ENCODE results near the gene TRAF2. TPM values are rescaled to one million over a fixed set of nuclear protein-coding genes. Genes with fewer than 3 reads are reported as not detected.

Gene TRAF2
- total and polyA plus RNA-seq, 2 of the 8 experiments (the other 6 are each of a cell fraction or from before 2014, with no cell fraction given), result 26.9 to 50.2 TPM

GRCh38 chr9:136941231-136942111 lies 55.2 kb downstream of the TRAF2 start:
- no peak overlapping the region for H4K8ac ChIP-seq (ENCODE audit: extremely low read depth, insufficient read depth, low read length)
- H3K56ac ChIP-seq (replicated peaks; ENCODE audit: insufficient read length, low read depth, low read length), result no peak overlapping the region
- CTCF ChIA-PET (ENCODE audit: partially characterized antibody), result no interaction called here
- no peak overlapping the region for H3K14ac ChIP-seq (ENCODE audit: insufficient read length)
- POLR2A ChIA-PET (ENCODE audit: partially characterized antibody), result interaction anchor here (0.7 to 1.0 kb wide), 3 partner anchors 11 to 82 kb away, joined by 3 to 4 read pairs (median 3); no protein-coding TSS in a partner anchor
- H3K27ac ChIP-seq (ENCODE audit: low read depth, low read length), result no peak overlapping the region
- no peak overlapping the region for H2AK5ac ChIP-seq (ENCODE audit: low read depth, low read length)
- H3K4ac ChIP-seq (replicated peaks; ENCODE audit: insufficient read length, low read depth, low read length), result no peak overlapping the region
- no peak overlapping the region for H3K9ac ChIP-seq (replicated peaks in 1 of 4; ENCODE audit: extremely low read depth in 1 of 4, low read depth in 3 of 4, low read length in 3 of 4)
- peaks cover 5% of the 10 kb centered on the region; the same call in 1 of the 2 replicates for H3K23me2 ChIP-seq (ENCODE audit: low read depth, low read length)
- H4K5ac ChIP-seq (ENCODE audit: insufficient read length, low read depth, low read length), result no peak overlapping the region
- H2BK5ac ChIP-seq (ENCODE audit: low read depth, low read length), result no peak overlapping the region
- no peak overlapping the region for H2BK15ac ChIP-seq (ENCODE audit: low read length)
- DNase-seq (ENCODE audit: low read depth in 1 of 2, low spot score in 2 of 2), result no peak
- H3K23ac ChIP-seq (ENCODE audit: insufficient read length), result no peak overlapping the region
- peaks cover 7 to 32% of the 10 kb centered on the region in 2 experiments for H4K20me1 ChIP-seq (replicated peaks in 1 of 2; ENCODE audit: control insufficient read depth in 1 of 2, insufficient read depth in 2 of 2, low read length in 2 of 2)
- peaks cover 0 to 11% (median 7%) of the 10 kb centered on the region in 4 experiments; a peak in 5 of 7 replicates for H3K4me1 ChIP-seq (replicated peaks in 1 of 4; ENCODE audit: control insufficient read depth in 3 of 4, insufficient read depth in 4 of 4, low read length in 3 of 4)
- no peak overlapping the region for H2AFZ ChIP-seq (ENCODE audit: low read length)
- no peaks in the 10 kb centered on the region; the same call in 1 of the 2 replicates for H3K79me1 ChIP-seq (ENCODE audit: low read depth, low read length)
- H2BK120ac ChIP-seq (replicated peaks; ENCODE audit: low read depth, low read length), result no peak overlapping the region
- H2BK20ac ChIP-seq (ENCODE audit: low read length), result no peak overlapping the region
- peaks cover 0 to 3% of the 10 kb centered on the region in 2 experiments; a peak in 1 of 4 replicates for H3K79me2 ChIP-seq (ENCODE audit: control insufficient read depth in 1 of 2, insufficient read depth in 2 of 2, low read length in 2 of 2)
- no peak overlapping the region for H3K4me3 ChIP-seq (ENCODE audit: extremely low read depth in 1 of 4, insufficient read depth in 2 of 4, low read depth in 3 of 4, low read length in 4 of 4)
- no peak overlapping the region for H3K4me2 ChIP-seq (ENCODE audit: insufficient read depth in 1 of 2, low read depth in 2 of 2, low read length in 2 of 2)
- peaks cover 12 to 34% (median 16%) of the 10 kb centered on the region in 4 experiments; a peak in 7 of 8 replicates for H3K36me3 ChIP-seq (ENCODE audit: control insufficient read depth in 2 of 4, insufficient read depth in 4 of 4, low read length in 3 of 4)
- FAIRE-seq, result no peak
- H4K91ac ChIP-seq (replicated peaks; ENCODE audit: insufficient read length, low read length), result no peak overlapping the region
- H3K27me3 ChIP-seq (replicated peaks in 1 of 4; ENCODE audit: control insufficient read depth in 3 of 4, extremely low read depth in 1 of 4, insufficient read depth in 3 of 4, low read length in 3 of 4), result no peaks in the 10 kb centered on the region
- no peak overlapping the region for H3K18ac ChIP-seq (ENCODE audit: extremely low read depth, low read length)
- 93% methylated on average over 43 of the region's 55 CpGs; no CpG with 5 or more reads in 1 of the 2 experiments for WGBS, 2 experiments (ENCODE audit: extremely low coverage in 1 of 2, insufficient coverage in 1 of 2, insufficient read length in 1 of 2, insufficient replicate concordance in 2 of 2, low coverage in 1 of 2, low lambda C conversion rate in 2 of 2, missing lambda C conversion rate in 1 of 2)
- no peaks in the 10 kb centered on the region for H3K9me3 ChIP-seq (ENCODE audit: insufficient read depth in 2 of 2, low read depth in 1 of 2, low read length in 1 of 2)
- H2BK12ac ChIP-seq (ENCODE audit: low read depth, low read length), result no peak overlapping the region
- TF ChIP-seq RNF2 (IDR thresholded peaks at IDR 0.05; ENCODE audit: borderline replicate concordance, low read depth, low read length, missing control alignments, poor library complexity, severe bottlenecking) (no peak), ATF3 (IDR thresholded peaks at IDR 0.05; ENCODE audit: insufficient read depth, low read depth, low read length) (no peak), ASH2L (IDR thresholded peaks at IDR 0.05; ENCODE audit: low read length) (no peak), POLR2AphosphoS5 (IDR thresholded peaks at IDR 0.05; ENCODE audit: low read depth, low read length) (no peak), KDM4A (IDR thresholded peaks at IDR 0.05; ENCODE audit: low read depth, low read length, severe bottlenecking) (no peak), E2F6 (IDR thresholded peaks at IDR 0.05) (no peak), RXRA (IDR thresholded peaks at IDR 0.05; ENCODE audit: insufficient read depth, low read depth, low read length) (no peak), KDM5A (IDR thresholded peaks at IDR 0.05; ENCODE audit: low read length) (no peak), CTBP2 (IDR thresholded peaks at IDR 0.05; ENCODE audit: borderline replicate concordance, insufficient read depth, insufficient read length, low read length) (no peak)

Data from H1 (cell line).